MM.1S (cell line): ENCODE measurements around the gene RASSF3.

ENCODE experiments used
- CTCF ChIP-seq: fragments of 300-600 bp; sonication (generic); IDR thresholded peaks from 2 replicates; pipeline ENCODE4 v1.5.1; 2016; ENCODE audit warnings: antibody characterized with exemption, low read length, mixed read lengths
- EZH2 ChIP-seq: fragments of 300-600 bp; sonication (generic); optimal IDR thresholded peaks from 2 replicates; pipeline ENCODE3; 2017; ENCODE audit warnings: low read depth, mild to moderate bottlenecking, antibody characterized with exemption, low read length, mixed read lengths
- EZH2phosphoT487 ChIP-seq: fragments of 300-600 bp; sonication (generic); IDR thresholded peaks from 2 replicates; pipeline ENCODE4 v1.6.1; 2018; ENCODE audit warnings: antibody characterized with exemption, low read length

- TF ChIP-seq CTCF (no peak), EZH2 (no peak), EZH2phosphoT487 (no peak)
Observed at GRCh38 chr12:64674367-64674922, 64.2 kb downstream of the RASSF3 start.
